ENCODE measurements around the gene ISG20.
"Not testable (repeated sequence)": the region's sequence is repeated elsewhere in the genome, so short reads cannot be mapped to it uniquely, and the experiment has no call there.

The ISG20 gene

DNA sequence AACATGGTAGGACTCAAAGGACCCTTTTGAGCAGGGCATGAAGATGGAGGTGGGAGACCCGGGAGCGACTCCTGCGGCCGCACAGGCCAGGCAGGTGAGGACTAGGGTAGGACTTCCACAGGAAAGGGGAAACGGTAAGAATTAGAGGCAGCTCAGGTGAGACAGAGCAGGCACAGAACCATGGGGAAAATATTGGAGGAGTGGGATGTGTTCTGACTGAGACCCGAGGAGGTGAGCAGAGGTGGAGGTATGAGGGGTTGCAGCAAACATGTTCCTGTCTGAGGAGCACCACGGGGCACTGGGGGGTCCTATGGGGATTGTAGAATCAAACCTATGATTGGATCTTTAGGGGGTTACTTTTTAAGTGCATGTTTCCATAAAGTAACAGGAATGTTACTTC, 1.4 kb upstream of the ISG20 start:
- DNase-seq, result no peak

DNA sequence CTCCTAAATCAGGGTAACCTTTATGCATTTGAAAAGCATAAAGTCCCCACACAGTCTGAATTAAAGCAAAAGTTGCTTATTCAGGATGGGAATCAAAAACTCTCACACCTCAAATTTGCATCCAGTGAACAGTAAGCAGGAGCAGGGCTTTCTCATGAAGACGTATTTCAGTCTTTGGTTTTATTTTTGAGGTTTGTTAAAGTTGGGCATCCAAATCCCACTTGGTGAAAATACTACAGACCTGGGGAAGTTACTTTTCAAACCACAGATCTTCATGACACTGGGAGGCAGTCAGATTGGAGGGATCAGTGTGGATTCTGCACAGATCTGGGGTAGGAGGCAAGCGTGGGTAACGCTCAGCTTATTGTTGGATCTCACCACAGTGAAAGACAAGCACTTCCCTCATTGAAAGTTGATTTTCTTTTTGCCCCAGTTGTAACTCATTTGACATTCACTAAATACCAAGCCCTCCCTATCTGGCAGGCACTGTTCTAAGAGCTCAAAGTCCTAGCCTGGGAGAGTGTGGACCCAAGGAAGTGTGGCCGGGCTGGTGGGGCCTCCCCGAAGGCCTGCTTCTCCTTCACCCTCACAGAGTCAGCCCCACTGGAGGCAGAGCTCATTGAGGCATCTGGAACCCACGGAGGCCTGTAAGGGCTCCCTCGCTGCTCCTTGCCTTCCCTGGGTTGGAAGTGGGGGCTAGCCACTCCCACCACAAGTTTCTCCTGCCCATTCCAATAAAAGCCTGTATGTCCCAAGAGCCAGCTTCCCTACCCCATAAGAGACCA, 783 bp upstream of the ISG20 start:
- DNase-seq, result no peak

DNA sequence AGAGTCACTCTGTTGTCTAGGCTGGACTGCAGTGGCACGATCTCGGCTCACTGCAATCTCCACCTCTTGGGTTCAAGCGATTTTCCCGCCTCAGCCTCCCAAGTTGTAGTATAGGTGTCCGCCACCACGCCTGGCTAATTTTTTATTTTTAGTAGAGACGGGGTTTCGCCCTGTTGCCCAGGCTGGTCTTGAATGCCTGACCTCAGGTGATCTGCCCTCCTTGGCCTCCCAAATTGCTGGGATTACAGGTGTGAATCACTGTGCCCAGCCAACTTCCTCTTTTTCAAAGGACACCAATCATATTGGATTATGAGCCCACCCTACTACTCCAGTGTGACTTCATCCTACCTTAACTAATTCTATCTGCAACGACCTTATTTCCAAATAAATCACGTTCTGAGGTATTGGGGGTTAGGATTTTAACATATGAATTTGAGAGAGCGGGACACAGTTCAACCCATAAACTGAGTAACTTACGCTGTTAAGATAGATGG, 3.2 kb downstream of the ISG20 start:
- DNase-seq, result no peak

GRCh38 chr15:88642514-88642913, 3.7 kb downstream of the ISG20 start:
- not testable (repeated sequence) for DNase-seq

DNA sequence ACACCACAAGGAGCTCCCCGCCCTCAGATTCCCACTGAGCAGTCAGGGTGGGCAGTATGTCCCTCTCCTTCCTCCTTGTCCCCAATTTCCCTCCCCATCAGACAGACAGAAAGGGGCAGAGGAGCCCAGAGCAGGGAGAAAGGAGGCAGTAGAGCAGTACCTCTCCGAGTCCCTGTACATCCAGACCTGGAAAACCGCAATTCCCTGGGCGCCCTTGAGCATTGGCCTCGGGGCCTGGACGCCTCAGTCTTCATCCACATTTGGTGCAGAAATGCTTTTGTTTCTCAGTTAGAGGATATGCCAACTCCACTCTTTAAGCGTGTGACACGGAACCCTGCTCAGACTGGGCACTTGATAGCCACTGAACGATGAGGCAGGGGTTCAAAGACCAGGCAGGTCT, 5.9 kb downstream of the ISG20 start:
- DNase-seq, result no peak

DNA sequence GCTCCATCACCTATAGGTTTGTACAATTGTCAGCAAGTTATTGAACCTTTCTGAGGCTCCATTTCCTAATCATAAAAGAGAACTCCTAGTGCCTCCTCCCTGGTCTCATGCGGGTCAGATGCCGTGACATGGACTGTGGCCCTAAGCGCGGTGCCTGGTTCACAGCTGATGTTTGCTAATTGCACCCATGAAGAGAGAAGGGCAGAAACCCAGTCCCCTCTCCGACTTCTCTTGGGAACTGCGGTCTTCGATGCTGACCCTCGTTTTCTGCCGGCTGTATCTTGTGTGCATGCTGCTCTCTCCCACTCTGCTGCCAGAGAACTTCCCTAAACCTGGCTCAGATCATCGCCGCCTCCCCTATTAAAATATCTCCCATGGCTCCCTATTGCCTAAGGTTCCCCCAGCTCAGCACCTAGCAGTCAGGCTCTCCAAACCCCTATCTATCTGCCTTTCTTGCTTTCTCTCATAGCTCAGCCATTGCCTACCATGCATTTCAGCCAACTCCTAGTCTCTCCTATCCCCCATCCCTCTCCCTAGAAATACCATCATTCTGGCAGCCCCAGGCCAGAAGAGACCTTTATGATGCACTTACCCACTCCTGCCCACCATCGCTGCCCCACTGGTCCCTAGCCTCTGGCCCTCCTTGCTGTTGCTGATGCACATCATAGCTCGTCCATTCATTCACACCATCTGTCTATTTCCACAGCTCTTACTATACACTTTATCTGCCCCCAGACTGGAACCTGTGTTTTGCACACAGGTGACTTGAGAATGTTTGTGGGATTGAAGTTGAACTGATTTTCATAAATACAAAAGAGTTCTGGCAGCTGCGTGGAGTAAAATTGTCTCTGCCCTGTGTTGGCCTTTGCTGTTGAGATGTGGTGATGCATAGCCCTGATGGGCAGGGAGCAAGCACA, 6.6 kb downstream of the ISG20 start:
- no peak for DNase-seq

GRCh38 chr15:88646088-88646405, 7.2 kb downstream of the ISG20 start:
- DNase-seq, result no peak

DNA sequence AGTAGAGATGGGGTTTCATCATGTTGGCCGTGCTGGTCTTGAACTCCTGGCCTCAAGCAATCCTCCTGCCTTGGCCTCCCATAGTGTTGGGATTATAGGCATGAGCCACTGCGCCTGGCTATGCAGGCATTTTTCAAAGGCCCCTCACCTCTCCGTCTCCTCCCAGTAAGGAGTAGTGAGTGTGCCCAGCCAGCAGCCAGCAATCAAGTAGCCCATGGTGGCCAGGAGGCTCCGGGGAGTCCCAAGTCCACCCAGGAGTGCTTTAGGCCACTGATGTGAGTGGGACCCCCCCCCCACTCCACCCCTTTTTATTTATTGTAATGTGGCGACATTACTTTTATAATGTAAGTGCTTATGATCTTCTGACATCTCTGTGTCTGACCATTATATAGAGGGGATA, 8.1 kb downstream of the ISG20 start:
- DNase-seq, result no peak

GRCh38 chr15:88647351-88648105, 8.7 kb downstream of the ISG20 start:
- DNase-seq, result no peak

DNA sequence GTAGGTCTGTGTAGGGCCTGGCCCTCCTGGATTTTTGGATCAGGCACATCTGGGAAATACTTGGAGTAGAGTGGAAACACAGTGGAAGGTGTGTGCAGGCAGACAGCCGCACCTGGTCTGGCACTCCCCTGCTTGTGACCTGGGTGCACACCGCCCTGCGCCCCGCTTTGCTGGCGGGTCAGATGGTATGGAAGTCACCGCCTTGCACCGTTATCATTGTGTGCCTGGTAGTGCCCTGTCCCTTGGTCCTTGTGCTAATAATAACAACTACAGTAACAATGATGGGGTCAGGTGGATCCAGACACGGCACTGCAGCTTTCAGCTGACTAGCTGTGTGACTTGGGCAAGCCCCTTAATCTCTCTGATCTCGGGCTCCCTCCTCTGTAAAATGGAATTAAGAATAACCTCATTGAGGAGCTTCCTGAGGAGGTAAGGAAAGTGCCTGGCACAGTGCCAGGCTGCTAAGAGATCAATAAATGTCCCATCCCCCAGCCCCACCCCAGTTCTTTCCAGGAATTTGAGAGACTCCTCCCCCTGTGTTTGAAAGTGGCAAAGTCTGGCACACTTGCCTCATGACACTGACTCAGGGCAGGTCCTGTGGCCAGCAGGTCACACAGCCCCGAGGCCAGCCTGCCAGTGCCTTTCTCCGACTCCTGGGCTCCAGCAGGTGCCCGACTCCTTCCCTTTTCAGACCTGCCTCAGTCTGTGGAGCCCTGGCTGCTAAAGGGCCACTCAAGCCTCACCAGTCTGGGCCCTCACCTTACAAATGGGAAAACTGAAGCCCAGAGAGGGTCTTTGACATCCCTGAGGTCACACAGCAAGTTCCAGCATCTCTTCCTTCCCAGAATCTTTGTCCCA, 9.8 kb downstream of the ISG20 start:
- DNase-seq, result peak; percentile 67

GRCh38 chr15:88649286-88649733, 10.5 kb downstream of the ISG20 start:
- peak; percentile 77 for DNase-seq

- DNase-seq, result no peak
Observed at GRCh38 chr15:88649753-88650551, 11.1 kb downstream of the ISG20 start.

GRCh38 chr15:88650556-88650955, 11.7 kb downstream of the ISG20 start:
- DNase-seq, result no peak

- DNase-seq, result no peak
Observed at GRCh38 chr15:88651136-88651732, 12.4 kb downstream of the ISG20 start.

GRCh38 chr15:88651971-88652370, 13.2 kb downstream of the ISG20 start:
- no peak for DNase-seq

DNA sequence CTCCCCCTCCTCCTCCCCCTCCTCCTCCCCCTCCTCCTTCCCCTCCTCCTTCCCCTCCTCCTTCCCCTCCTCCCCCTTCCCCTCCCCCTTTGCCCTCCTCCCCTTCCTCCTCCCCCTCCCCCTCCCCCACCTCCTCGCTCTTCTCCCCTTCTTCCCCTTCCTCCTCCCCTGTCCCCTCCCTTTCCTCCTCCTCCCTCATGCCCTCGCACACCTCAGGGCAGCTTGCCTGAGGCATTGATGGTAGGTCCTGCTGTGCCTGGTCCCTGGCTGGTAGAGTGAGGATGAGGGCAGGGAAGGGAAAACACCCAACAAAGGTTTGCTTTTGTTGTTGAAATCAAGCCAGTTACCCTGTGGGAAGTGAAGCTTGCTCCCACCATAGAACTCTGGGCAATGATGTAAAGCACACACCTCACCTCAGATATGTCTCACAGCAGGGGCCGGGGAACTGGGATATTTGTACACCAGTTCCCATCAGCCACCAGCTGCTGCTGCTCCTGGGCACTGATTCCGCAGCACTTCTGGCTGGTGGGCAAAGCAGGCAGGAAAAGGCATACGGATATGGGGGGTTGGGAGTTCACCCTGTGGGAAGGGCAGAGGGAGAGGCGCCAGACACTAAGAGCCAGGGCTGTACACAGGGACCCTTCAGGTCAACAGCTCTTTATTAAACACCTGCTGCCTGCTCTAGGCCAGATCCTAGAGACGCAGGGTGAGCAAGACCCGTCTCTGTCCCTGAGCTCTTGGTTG, 13.8 kb downstream of the ISG20 start:
- DNase-seq, result no peak

GRCh38 chr15:88653200-88654064, 14.6 kb downstream of the ISG20 start:
- no peak for DNase-seq

DNA sequence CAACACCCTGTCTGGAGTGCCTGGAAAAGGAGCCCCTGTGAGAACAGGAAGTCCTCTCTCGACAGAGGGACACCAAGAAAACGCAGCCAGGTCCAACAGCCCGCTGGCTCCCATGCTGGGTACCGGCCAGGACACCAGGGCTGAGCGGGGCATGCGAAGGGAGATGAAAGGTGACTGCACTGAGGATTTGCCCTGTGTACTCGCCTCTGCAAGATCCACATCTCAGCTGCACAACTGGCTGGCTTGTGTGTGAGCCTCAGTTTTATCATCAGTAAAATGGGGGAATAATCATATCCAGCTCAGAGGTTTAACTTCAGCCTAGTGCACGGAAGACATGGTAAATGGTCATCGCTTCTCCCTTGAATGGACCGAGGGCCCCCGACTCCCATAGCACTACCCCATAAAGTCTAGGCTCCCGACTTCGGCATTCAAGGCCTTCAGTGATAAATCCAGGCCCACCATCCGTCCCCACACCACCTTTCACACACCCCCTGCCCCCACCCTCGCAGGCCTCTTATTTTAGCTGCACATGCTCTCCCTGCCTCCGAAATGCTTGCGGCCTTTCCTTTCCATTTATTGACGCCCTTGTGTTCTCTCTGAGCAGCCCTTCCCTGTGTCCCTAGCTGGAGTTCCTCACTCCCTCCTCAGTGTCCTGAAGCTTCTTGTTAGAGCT, 15.8 kb downstream of the ISG20 start:
- no peak for DNase-seq
